GM12878 (cell line): Measurements from ENCODE around the gene DEK. TPM values are rescaled to one million over a fixed set of nuclear protein-coding genes. Genes with fewer than 3 reads are reported as not detected.

Experiments used
- BCL11A ChIP-seq: IDR thresholded peaks from 2 replicates; pipeline ENCODE4 v1.6.1; 2011; ENCODE audit warnings: low read depth, low read length
- E2F8 ChIP-seq: fragments of 450-650 bp; IDR thresholded peaks from 2 replicates; pipeline ENCODE4 v1.6.1; 2018; ENCODE audit warnings: mild to moderate bottlenecking, low read depth, moderate library complexity; ENCODE audit not compliant: partially characterized antibody
- MTA2 ChIP-seq: fragments of 450-650 bp; IDR thresholded peaks from 2 replicates; pipeline ENCODE4 v1.6.1; 2016; ENCODE audit warnings: low read depth, mild to moderate bottlenecking, moderate library complexity
- RAD51 ChIP-seq: fragments of 450-650 bp; IDR thresholded peaks from 2 replicates; pipeline ENCODE4 v1.6.1; 2016; ENCODE audit warnings: moderate library complexity, mild to moderate bottlenecking, inconsistent platforms
- TBL1XR1 ChIP-seq: IDR thresholded peaks from 2 replicates; pipeline ENCODE4 v1.6.1; 2012; ENCODE audit warnings: low read depth, low read length, improper control_type of control experiment
- polyA plus RNA-seq, 11 experiments: library from polyadenylated mRNA; depleted of rRNA in 4 of 11; unstranded in 6 of 11; stranded (reverse) in 5 of 11; fragments of >200 nt; fragmentation: Nextera tagmentation in 4 of 11; fragmentation: Illumina TruSeq in 1 of 11; extraction: Ambion mirVana in 4 of 11; extraction: Trizol in 1 of 11; gene quantifications; 1 replicate in 1 of 11; 2 replicates in 10 of 11; pipeline versions ENCODE4 v1.2.1 to v1.2.3, GENCODE V29; 2011 to 2016; ENCODE audit warnings: inconsistent platforms in 2 of 11, missing spikeins in 2 of 11, low read depth in 1 of 11
- total RNA-seq, 4 experiments: library from RNA; depleted of rRNA in 3 of 4; stranded (reverse); fragments of >200 nt in 3 of 4; fragmentation: Illumina TruSeq in 1 of 4; extraction: Trizol in 1 of 4; gene quantifications; 2 replicates each; pipeline versions ENCODE4 v1.2.1 to v1.2.3, GENCODE V29; 2013 to 2021
- TF ChIP-seq, protein P1 (sequence below): IDR thresholded peaks from 2 replicates; pipeline ENCODE4 v1.6.1; 2012; ENCODE audit warnings: low read depth, low read length, improper control_type of control experiment
- TF ChIP-seq, protein P2 (sequence below): fragments of 450-650 bp; IDR thresholded peaks from 2 replicates; pipeline ENCODE4 v1.6.1; 2017; ENCODE audit warnings: borderline replicate concordance
- TF ChIP-seq, protein P3 (sequence below): IDR thresholded peaks from 2 replicates; pipeline ENCODE4 v1.6.1; 2012; ENCODE audit warnings: improper control_type of control experiment, low read depth, low read length; ENCODE audit not compliant: insufficient replicate concordance
- TF ChIP-seq, protein P4 (sequence below): fragments of 450-650 bp; IDR thresholded peaks from 2 replicates; pipeline ENCODE4 v1.6.1; 2017; ENCODE audit warnings: antibody characterized with exemption, mild to moderate bottlenecking, moderate library complexity
- TF ChIP-seq, protein P5 (sequence below): fragments of 150-350 bp; IDR thresholded peaks from 2 replicates; pipeline ENCODE4 v1.6.1; 2014; ENCODE audit warnings: mild to moderate bottlenecking, low read depth, low read length

Gene DEK
- total and polyA plus RNA-seq, 10 of the 15 experiments (the other 5 are each of a cell fraction or from before 2014, with no cell fraction given) = 111 to 346 (median 196) TPM

DNA sequence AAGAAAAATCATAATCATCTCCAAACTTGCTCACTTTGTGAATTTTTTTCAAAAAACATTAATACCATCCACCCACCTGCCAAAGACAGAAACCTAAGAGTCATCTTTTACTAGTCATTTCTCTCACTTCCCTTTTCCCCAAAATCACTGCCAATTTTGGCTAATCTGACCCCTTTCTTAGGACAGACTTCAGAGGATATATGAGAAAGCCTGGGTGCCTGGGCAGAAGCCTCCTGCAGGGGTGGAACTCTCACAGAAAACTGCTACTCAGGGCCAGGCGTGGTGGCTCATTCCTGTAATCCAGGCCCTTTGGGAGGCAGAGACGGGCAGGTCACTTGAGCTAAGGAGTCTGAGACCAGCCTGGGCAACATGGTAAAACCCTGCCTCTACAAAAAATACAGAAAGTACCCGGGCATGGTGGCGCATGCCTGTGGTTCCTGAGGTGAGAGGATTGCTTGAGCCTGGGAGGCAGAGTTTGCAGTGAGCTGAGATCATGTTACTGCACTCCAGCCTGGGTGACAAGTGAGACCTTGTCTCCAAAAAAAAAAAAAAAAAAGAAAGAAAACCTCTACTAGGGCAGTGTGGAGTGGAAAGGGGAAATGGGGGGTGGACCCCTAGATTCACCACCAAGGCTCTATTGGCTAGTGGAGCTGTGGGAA is 3.8 kb downstream of the DEK start (continued):
- TF ChIP-seq E2F8 (no peak), BCL11A (peak; percentile 81; the same call in 1 of the 2 replicates), RAD51 (0 out of 2 replicates have a peak, but pooled peaks have one; percentile 11), MTA2 (peak; percentile 78), TBL1XR1 (peak; percentile 75; the same call in 1 of the 2 replicates)
- TF ChIP-seq, protein P1, sequence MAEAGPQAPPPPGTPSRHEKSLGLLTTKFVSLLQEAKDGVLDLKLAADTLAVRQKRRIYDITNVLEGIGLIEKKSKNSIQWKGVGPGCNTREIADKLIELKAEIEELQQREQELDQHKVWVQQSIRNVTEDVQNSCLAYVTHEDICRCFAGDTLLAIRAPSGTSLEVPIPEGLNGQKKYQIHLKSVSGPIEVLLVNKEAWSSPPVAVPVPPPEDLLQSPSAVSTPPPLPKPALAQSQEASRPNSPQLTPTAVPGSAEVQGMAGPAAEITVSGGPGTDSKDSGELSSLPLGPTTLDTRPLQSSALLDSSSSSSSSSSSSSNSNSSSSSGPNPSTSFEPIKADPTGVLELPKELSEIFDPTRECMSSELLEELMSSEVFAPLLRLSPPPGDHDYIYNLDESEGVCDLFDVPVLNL = no peak
- TF ChIP-seq, protein P2, sequence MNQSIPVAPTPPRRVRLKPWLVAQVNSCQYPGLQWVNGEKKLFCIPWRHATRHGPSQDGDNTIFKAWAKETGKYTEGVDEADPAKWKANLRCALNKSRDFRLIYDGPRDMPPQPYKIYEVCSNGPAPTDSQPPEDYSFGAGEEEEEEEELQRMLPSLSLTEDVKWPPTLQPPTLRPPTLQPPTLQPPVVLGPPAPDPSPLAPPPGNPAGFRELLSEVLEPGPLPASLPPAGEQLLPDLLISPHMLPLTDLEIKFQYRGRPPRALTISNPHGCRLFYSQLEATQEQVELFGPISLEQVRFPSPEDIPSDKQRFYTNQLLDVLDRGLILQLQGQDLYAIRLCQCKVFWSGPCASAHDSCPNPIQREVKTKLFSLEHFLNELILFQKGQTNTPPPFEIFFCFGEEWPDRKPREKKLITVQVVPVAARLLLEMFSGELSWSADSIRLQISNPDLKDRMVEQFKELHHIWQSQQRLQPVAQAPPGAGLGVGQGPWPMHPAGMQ = no peak
- TF ChIP-seq, protein P3, sequence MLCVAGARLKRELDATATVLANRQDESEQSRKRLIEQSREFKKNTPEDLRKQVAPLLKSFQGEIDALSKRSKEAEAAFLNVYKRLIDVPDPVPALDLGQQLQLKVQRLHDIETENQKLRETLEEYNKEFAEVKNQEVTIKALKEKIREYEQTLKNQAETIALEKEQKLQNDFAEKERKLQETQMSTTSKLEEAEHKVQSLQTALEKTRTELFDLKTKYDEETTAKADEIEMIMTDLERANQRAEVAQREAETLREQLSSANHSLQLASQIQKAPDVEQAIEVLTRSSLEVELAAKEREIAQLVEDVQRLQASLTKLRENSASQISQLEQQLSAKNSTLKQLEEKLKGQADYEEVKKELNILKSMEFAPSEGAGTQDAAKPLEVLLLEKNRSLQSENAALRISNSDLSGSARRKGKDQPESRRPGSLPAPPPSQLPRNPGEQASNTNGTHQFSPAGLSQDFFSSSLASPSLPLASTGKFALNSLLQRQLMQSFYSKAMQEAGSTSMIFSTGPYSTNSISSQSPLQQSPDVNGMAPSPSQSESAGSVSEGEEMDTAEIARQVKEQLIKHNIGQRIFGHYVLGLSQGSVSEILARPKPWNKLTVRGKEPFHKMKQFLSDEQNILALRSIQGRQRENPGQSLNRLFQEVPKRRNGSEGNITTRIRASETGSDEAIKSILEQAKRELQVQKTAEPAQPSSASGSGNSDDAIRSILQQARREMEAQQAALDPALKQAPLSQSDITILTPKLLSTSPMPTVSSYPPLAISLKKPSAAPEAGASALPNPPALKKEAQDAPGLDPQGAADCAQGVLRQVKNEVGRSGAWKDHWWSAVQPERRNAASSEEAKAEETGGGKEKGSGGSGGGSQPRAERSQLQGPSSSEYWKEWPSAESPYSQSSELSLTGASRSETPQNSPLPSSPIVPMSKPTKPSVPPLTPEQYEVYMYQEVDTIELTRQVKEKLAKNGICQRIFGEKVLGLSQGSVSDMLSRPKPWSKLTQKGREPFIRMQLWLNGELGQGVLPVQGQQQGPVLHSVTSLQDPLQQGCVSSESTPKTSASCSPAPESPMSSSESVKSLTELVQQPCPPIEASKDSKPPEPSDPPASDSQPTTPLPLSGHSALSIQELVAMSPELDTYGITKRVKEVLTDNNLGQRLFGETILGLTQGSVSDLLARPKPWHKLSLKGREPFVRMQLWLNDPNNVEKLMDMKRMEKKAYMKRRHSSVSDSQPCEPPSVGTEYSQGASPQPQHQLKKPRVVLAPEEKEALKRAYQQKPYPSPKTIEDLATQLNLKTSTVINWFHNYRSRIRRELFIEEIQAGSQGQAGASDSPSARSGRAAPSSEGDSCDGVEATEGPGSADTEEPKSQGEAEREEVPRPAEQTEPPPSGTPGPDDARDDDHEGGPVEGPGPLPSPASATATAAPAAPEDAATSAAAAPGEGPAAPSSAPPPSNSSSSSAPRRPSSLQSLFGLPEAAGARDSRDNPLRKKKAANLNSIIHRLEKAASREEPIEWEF = no peak
- TF ChIP-seq, protein P4, sequence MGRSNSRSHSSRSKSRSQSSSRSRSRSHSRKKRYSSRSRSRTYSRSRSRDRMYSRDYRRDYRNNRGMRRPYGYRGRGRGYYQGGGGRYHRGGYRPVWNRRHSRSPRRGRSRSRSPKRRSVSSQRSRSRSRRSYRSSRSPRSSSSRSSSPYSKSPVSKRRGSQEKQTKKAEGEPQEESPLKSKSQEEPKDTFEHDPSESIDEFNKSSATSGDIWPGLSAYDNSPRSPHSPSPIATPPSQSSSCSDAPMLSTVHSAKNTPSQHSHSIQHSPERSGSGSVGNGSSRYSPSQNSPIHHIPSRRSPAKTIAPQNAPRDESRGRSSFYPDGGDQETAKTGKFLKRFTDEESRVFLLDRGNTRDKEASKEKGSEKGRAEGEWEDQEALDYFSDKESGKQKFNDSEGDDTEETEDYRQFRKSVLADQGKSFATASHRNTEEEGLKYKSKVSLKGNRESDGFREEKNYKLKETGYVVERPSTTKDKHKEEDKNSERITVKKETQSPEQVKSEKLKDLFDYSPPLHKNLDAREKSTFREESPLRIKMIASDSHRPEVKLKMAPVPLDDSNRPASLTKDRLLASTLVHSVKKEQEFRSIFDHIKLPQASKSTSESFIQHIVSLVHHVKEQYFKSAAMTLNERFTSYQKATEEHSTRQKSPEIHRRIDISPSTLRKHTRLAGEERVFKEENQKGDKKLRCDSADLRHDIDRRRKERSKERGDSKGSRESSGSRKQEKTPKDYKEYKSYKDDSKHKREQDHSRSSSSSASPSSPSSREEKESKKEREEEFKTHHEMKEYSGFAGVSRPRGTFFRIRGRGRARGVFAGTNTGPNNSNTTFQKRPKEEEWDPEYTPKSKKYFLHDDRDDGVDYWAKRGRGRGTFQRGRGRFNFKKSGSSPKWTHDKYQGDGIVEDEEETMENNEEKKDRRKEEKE = no peak
- TF ChIP-seq, protein P5, sequence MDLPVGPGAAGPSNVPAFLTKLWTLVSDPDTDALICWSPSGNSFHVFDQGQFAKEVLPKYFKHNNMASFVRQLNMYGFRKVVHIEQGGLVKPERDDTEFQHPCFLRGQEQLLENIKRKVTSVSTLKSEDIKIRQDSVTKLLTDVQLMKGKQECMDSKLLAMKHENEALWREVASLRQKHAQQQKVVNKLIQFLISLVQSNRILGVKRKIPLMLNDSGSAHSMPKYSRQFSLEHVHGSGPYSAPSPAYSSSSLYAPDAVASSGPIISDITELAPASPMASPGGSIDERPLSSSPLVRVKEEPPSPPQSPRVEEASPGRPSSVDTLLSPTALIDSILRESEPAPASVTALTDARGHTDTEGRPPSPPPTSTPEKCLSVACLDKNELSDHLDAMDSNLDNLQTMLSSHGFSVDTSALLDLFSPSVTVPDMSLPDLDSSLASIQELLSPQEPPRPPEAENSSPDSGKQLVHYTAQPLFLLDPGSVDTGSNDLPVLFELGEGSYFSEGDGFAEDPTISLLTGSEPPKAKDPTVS = no peak
